ENCODE measurements around the gene SLC16A3.
"Not testable (repeated sequence)": the region's sequence is repeated elsewhere in the genome, so short reads cannot be mapped to it uniquely, and the experiment has no call there.

SLC16A3 gene

GRCh38 chr17:82247182-82247823 lies 18.5 kb downstream of the SLC16A3 start:
- DNase-seq (ENCODE audit: low read depth), result no peak

- no peak for DNase-seq (ENCODE audit: low read depth)
Measured at GRCh38 chr17:82247856-82248671, 19.2 kb downstream of the SLC16A3 start.

- no peak for DNase-seq (ENCODE audit: low read depth)
Measured at GRCh38 chr17:82248815-82249674, 20.2 kb downstream of the SLC16A3 start.

- no peak for DNase-seq (ENCODE audit: low read depth)
Measured at GRCh38 chr17:82249896-82250581, 21.2 kb downstream of the SLC16A3 start.

- DNase-seq (ENCODE audit: low read depth), result no peak
Measured at GRCh38 chr17:82250868-82251500, 22.1 kb downstream of the SLC16A3 start.

GRCh38 chr17:82252511-82253178 lies 23.8 kb downstream of the SLC16A3 start:
- no peak for DNase-seq (ENCODE audit: low read depth)

GRCh38 chr17:82253179-82253544 lies 24.3 kb downstream of the SLC16A3 start:
- DNase-seq (ENCODE audit: low read depth), result no peak

GRCh38 chr17:82254096-82254495 lies 25.3 kb downstream of the SLC16A3 start:
- not testable (repeated sequence) for DNase-seq (ENCODE audit: low read depth)

- DNase-seq (ENCODE audit: low read depth), result not testable (repeated sequence)
Measured at GRCh38 chr17:82254746-82255145, 25.9 kb downstream of the SLC16A3 start.

- no peak for DNase-seq (ENCODE audit: low read depth)
Measured at GRCh38 chr17:82255402-82255972, 26.6 kb downstream of the SLC16A3 start.

GRCh38 chr17:82256242-82256885 lies 27.5 kb downstream of the SLC16A3 start:
- DNase-seq (ENCODE audit: low read depth), result no peak

- DNase-seq (ENCODE audit: low read depth), result no peak
Measured at GRCh38 chr17:82257473-82257872, 28.6 kb downstream of the SLC16A3 start.

- DNase-seq (ENCODE audit: low read depth), result no peak
Measured at GRCh38 chr17:82258555-82258954, 29.7 kb downstream of the SLC16A3 start.

GRCh38 chr17:82259972-82260961 lies 31.4 kb downstream of the SLC16A3 start:
- DNase-seq (ENCODE audit: low read depth), result not testable (repeated sequence)

GRCh38 chr17:82262344-82262743 lies 33.5 kb downstream of the SLC16A3 start:
- DNase-seq (ENCODE audit: low read depth), result no peak

- DNase-seq (ENCODE audit: low read depth), result no peak
Measured at GRCh38 chr17:82263641-82264040, 34.8 kb downstream of the SLC16A3 start.

GRCh38 chr17:82266142-82266541 lies 37.3 kb downstream of the SLC16A3 start:
- no peak for DNase-seq (ENCODE audit: low read depth)

- peak; percentile 90 for DNase-seq (ENCODE audit: low read depth)
Measured at GRCh38 chr17:82267575-82268379, 38.9 kb downstream of the SLC16A3 start.

Data from HS-5 (cell line).